ENCODE measurements around the gene ZNF385B. TPM values are rescaled to one million over a fixed set of nuclear protein-coding genes. Genes with fewer than 3 reads are reported as not detected.
"Not testable (repeated sequence)": the region's sequence is repeated elsewhere in the genome, so short reads cannot be mapped to it uniquely, and the experiment has no call there.

ZNF385B gene
- polyA plus RNA-seq, 4 donors: 11.5 to 14.2 (median 12.4) TPM

GRCh38 chr2:179805001-179805400, 56.4 kb downstream of the ZNF385B start:
- DNase-seq (ENCODE audit: low read depth in 4 of 4, low spot score in 2 of 4): no peak

GRCh38 chr2:179804206-179804605, 57.2 kb downstream of the ZNF385B start:
- DNase-seq (ENCODE audit: low read depth in 4 of 4, low spot score in 2 of 4): no peak

GRCh38 chr2:179802051-179802882, 59.1 kb downstream of the ZNF385B start:
- no peak for DNase-seq (ENCODE audit: low read depth in 4 of 4, low spot score in 2 of 4)

- no peak for DNase-seq (ENCODE audit: low read depth in 4 of 4, low spot score in 2 of 4)
Observed at GRCh38 chr2:179800776-179801175, 60.6 kb downstream of the ZNF385B start.

- DNase-seq (ENCODE audit: low read depth in 4 of 4, low spot score in 2 of 4): no peak
Observed at GRCh38 chr2:179796213-179797007, 65.0 kb downstream of the ZNF385B start.

- DNase-seq (ENCODE audit: low read depth in 4 of 4, low spot score in 2 of 4): no peak
Observed at GRCh38 chr2:179793902-179794301, 67.5 kb downstream of the ZNF385B start.

- no peak for DNase-seq (ENCODE audit: low read depth in 4 of 4, low spot score in 2 of 4)
Observed at GRCh38 chr2:179793238-179793637, 68.2 kb downstream of the ZNF385B start.

GRCh38 chr2:179790235-179791217, 70.9 kb downstream of the ZNF385B start:
- DNase-seq (ENCODE audit: low read depth in 4 of 4, low spot score in 2 of 4): no peak

- DNase-seq (ENCODE audit: low read depth in 4 of 4, low spot score in 2 of 4): no peak
Observed at GRCh38 chr2:179788104-179788503, 73.3 kb downstream of the ZNF385B start.

- DNase-seq (ENCODE audit: low read depth in 4 of 4, low spot score in 2 of 4): no peak
Observed at GRCh38 chr2:179787601-179788000, 73.8 kb downstream of the ZNF385B start.

- no peak for DNase-seq (ENCODE audit: low read depth in 4 of 4, low spot score in 2 of 4)
Observed at GRCh38 chr2:179785902-179786301, 75.5 kb downstream of the ZNF385B start.

- not testable (repeated sequence) for DNase-seq (ENCODE audit: low read depth in 4 of 4, low spot score in 2 of 4)
Observed at GRCh38 chr2:179782346-179782745, 79.1 kb downstream of the ZNF385B start.

GRCh38 chr2:179773986-179774385, 87.4 kb downstream of the ZNF385B start:
- DNase-seq (ENCODE audit: low read depth in 4 of 4, low spot score in 2 of 4): no peak

- DNase-seq (ENCODE audit: low read depth in 4 of 4, low spot score in 2 of 4): no peak
Observed at GRCh38 chr2:179772346-179772745, 89.1 kb downstream of the ZNF385B start.

GRCh38 chr2:179771791-179772190, 89.6 kb downstream of the ZNF385B start:
- DNase-seq (ENCODE audit: low read depth in 4 of 4, low spot score in 2 of 4): no peak

GRCh38 chr2:179770029-179770428, 91.4 kb downstream of the ZNF385B start:
- DNase-seq (ENCODE audit: low read depth in 4 of 4, low spot score in 2 of 4): no peak

GRCh38 chr2:179769323-179769722, 92.1 kb downstream of the ZNF385B start:
- DNase-seq (ENCODE audit: low read depth in 4 of 4, low spot score in 2 of 4): no peak

GRCh38 chr2:179768765-179769164, 92.6 kb downstream of the ZNF385B start:
- peak in 1 of 4 donors; percentile 18 for DNase-seq (ENCODE audit: low read depth in 4 of 4, low spot score in 2 of 4)

- DNase-seq (ENCODE audit: low read depth in 4 of 4, low spot score in 2 of 4): no peak
Observed at GRCh38 chr2:179765666-179766065, 95.7 kb downstream of the ZNF385B start.

GRCh38 chr2:179764710-179765109, 96.7 kb downstream of the ZNF385B start:
- DNase-seq (ENCODE audit: low read depth in 4 of 4, low spot score in 2 of 4): no peak

GRCh38 chr2:179758636-179759035, 102.8 kb downstream of the ZNF385B start:
- no peak for DNase-seq (ENCODE audit: low read depth in 4 of 4, low spot score in 2 of 4)

Measured in left renal cortex interstitium (tissue), 4 donors.